Neutrophil (primary cell): ENCODE results near the gene MYBL2.
"Not testable (repeated sequence)": the region's sequence is repeated elsewhere in the genome, so short reads cannot be mapped to it uniquely, and the experiment has no call there.

ENCODE experiments used
- H3K27ac ChIP-seq: fragments of 200-600 bp; sonication (generic); 2 replicates; pipeline ENCODE4 v1.5.1; 2016; ENCODE audit warnings: mild to moderate bottlenecking, moderate library complexity
- H3K27me3 ChIP-seq: fragments of 200-600 bp; sonication (generic); 2 replicates; pipeline ENCODE4 v1.6.0; 2016; ENCODE audit warnings: mild to moderate bottlenecking
- H3K36me3 ChIP-seq: fragments of 200-600 bp; sonication (generic); 2 replicates; pipeline ENCODE4 v1.5.1; 2017
- H3K4me1 ChIP-seq, 2 experiments: fragments of 200-600 bp in 1 of 2; sonication (generic) in 1 of 2; 1 replicate in 1 of 2; 2 replicates in 1 of 2; pipeline versions ENCODE4 v1.5.1 to v1.6.1; 2013 to 2016; ENCODE audit warnings: low read depth in 1 of 2, low read length in 1 of 2, mild to moderate bottlenecking in 1 of 2, moderate library complexity in 1 of 2; ENCODE audit not compliant: control insufficient read depth in 1 of 2, insufficient read depth in 1 of 2
- H3K4me3 ChIP-seq, 2 experiments: fragments of 200-600 bp in 1 of 2; sonication (generic) in 1 of 2; 1 replicate in 1 of 2; 2 replicates in 1 of 2; pipeline ENCODE4 v1.5.1; 2013 to 2016; ENCODE audit warnings: low read depth in 1 of 2, low read length in 1 of 2, mild to moderate bottlenecking in 1 of 2, moderate library complexity in 1 of 2
- H3K9me3 ChIP-seq: fragments of 200-600 bp; sonication (generic); 2 replicates; pipeline ENCODE4 v1.5.1; 2016
- TF ChIP-seq, protein P1 (sequence below): fragments of 200-600 bp; sonication (generic); IDR thresholded peaks from 2 replicates; pipeline ENCODE4 v1.5.1; 2016; ENCODE audit warnings: antibody characterized with exemption

The MYBL2 gene

DNA sequence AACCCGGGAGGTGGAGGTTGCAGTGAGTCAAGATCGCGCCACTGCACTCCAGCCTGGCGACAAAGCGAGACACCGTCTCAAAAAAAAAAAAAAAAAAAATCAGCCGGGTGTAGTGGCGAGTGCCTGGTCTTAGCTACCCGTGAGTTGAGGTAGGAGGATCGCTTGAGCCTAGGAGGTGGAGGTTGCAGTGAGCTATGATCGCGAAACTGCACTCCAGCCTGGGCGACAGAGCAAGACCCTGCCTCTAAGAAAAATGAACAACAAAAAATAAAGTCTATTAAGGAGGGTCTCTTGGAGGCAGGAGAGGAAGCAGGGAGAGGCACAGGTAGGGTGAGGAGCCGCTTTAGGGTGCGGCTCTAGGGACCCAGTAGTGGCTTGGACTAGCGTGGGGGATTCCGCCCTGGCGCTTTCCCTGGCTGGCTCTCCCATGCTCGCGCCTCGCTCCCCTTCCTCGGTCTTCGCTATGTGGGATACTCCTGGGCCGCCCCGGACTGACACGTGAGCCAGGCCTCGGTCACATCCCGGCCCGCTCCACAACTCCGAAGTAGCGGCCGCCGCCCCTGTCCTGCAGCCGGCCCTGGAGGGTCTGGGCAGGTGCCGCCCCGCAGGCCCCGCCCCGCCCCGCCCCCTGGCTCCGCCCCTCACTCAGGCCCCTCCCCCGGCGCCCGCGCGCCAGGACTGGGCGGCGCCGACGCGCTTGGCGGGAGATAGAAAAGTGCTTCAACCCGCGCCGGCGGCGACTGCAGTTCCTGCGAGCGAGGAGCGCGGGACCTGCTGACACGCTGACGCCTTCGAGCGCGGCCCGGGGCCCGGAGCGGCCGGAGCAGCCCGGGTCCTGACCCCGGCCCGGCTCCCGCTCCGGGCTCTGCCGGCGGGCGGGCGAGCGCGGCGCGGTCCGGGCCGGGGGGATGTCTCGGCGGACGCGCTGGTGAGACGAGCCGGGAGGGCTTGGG, at the start of gene MYBL2:
Gene MYBL2, plus strand, starts transcription at position 739 of the 953 bp plus-strand sequence. Its CDS starts 170 bp downstream, at position 909.
- Histone ChIP-seq H3K27ac (no peak within 1 kb of the TSS), H3K4me1 (peaks cover 13 to 15% of the 10 kb centered on the region in 2 experiments)
- TF ChIP-seq, protein P1, sequence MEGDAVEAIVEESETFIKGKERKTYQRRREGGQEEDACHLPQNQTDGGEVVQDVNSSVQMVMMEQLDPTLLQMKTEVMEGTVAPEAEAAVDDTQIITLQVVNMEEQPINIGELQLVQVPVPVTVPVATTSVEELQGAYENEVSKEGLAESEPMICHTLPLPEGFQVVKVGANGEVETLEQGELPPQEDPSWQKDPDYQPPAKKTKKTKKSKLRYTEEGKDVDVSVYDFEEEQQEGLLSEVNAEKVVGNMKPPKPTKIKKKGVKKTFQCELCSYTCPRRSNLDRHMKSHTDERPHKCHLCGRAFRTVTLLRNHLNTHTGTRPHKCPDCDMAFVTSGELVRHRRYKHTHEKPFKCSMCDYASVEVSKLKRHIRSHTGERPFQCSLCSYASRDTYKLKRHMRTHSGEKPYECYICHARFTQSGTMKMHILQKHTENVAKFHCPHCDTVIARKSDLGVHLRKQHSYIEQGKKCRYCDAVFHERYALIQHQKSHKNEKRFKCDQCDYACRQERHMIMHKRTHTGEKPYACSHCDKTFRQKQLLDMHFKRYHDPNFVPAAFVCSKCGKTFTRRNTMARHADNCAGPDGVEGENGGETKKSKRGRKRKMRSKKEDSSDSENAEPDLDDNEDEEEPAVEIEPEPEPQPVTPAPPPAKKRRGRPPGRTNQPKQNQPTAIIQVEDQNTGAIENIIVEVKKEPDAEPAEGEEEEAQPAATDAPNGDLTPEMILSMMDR, result no peak

GRCh38 chr20:43631598-43631997, 35.3 kb upstream of the MYBL2 start:
- Histone ChIP-seq H3K4me1 (no peaks in the 10 kb centered on the region), H3K9me3 (no peaks in the 10 kb centered on the region), H3K27me3 (no peaks in the 10 kb centered on the region), H3K36me3 (peaks cover 33% of the 10 kb centered on the region), H3K4me3 (no peak overlapping the region), H3K27ac (no peak overlapping the region)
- TF ChIP-seq, protein P1, result no peak

More for the DNA sequence above, at the start of gene MYBL2:
- Histone ChIP-seq H3K9me3 (no peaks in the 10 kb centered on the region), H3K36me3 (no peaks in the 10 kb centered on the region), H3K4me3 (peak within 1 kb of the TSS; percentile 52 to 57), H3K27me3 (peaks cover 27% of the 10 kb centered on the region)

DNA sequence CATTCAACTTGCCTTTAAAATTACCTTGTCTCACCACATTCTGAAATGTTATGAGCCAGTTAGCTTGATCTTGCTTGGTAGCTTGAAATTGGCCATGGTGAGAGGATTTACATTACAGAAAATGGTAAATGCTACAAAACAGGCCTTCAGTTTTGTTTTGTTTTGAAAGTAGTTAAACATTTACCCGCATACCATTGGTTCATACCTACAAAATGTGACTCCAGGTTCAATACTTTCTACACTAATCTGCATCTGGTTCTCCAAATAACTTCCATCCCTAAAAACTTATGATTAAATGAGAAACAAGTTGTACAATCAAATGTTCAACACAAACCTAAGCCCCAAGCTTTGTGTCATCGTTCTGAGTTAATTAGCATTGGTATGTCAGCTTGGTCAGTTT, 30.5 kb upstream of the MYBL2 start:
- no peaks in the 10 kb centered on the region for H3K27me3 ChIP-seq
- H3K27ac ChIP-seq, result no peak overlapping the region
- H3K9me3 ChIP-seq, result no peaks in the 10 kb centered on the region
- TF ChIP-seq, protein P1, result no peak
- no peaks in the 10 kb centered on the region for H3K4me1 ChIP-seq
- peaks cover 41% of the 10 kb centered on the region for H3K36me3 ChIP-seq
- H3K4me3 ChIP-seq, result no peak overlapping the region

DNA sequence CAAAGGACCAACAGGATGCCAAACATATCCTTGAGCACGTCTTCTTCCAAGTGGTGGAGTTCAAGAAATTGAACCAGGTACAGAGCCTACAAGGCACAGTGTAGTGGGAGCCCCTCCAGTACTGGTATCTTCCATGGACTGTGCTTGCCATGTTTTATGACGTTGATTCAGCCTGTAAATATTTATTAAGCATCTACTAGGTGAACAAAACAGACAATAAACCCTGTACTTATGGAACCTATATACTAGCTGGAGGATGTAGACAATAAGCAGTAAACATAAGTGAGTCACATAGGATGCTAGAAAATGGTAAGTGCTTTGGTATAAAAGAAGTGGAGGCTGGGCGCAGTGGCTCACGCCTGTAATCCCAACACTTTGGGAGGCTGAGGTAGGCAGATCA, 24.4 kb upstream of the MYBL2 start:
- TF ChIP-seq, protein P1, result no peak
- Histone ChIP-seq H3K9me3 (no peaks in the 10 kb centered on the region), H3K4me3 (no peak overlapping the region), H3K4me1 (no peaks in the 10 kb centered on the region), H3K36me3 (peaks cover 41% of the 10 kb centered on the region), H3K27ac (no peak overlapping the region), H3K27me3 (no peaks in the 10 kb centered on the region)

DNA sequence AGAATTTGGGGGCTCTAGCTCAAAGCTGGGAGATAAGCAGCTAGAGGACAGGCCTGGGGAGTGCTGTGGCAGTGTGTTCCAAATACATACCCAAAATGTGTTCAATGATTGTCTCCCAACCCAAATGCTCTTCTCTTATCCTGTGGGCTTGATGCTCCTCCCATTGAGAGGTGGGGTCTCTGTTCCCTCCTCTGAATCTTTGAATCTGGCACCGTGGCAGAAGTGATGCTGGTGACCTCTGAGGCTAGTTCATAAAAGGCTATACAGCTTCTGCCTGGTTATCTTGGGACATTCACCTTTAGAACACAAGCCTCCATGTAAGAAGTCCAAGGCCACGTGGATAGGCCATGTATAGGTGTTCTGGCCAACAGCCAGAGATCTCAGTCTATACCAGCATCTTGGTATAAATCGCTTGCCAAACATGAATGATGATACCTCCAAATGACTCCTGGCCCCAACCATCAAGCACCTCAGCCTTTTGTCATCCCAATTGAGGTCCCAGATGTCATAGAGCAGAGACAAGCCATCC, 15.9 kb upstream of the MYBL2 start:
- H3K36me3 ChIP-seq, result peaks cover 15% of the 10 kb centered on the region
- TF ChIP-seq, protein P1, result no peak
- no peak overlapping the region for H3K4me3 ChIP-seq
- H3K27ac ChIP-seq, result no peak overlapping the region
- no peaks in the 10 kb centered on the region for H3K27me3 ChIP-seq
- no peaks in the 10 kb centered on the region for H3K4me1 ChIP-seq
- H3K9me3 ChIP-seq, result no peaks in the 10 kb centered on the region

DNA sequence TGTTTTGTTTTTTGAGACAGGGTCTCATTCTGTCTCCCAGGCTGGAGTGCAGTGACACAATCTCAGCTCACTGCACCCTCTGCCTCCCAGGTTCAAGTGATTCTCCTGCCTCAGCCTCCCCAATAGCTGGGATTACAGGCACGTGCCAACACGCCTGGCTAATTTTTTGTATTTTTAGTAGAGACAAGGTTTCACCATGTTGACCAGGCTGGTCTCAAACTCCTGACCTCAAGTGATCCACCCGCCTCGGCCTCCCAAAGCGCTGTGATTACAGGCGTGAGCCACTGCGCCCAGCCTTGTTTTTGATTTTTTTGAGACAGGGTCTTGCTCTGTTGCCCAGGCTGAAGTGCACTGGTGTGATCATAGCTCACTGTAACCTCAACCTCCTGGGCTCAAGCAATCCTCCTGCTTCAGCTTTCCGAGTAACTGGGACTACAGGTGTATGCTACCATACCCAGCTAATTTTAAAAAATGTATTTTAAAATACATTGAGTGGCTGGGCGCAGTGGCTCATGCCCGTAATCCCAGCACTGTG, 15.2 kb upstream of the MYBL2 start:
- not testable (repeated sequence) for H3K4me1 ChIP-seq, H3K36me3 ChIP-seq, H3K9me3 ChIP-seq, H3K27me3 ChIP-seq, H3K4me3 ChIP-seq, H3K27ac ChIP-seq
